HCT116 (cell line): ENCODE data around the gene UTF1.

ENCODE experiments used
- ELF1 ChIP-seq: IDR thresholded peaks from 2 replicates; pipeline ENCODE4 v1.6.1; 2012; ENCODE audit warnings: low read depth, borderline replicate concordance
- EZH2 ChIP-seq: fragments of 200-600 bp; sonication (generic); IDR thresholded peaks from 2 replicates; pipeline ENCODE4 v1.6.1; 2017; ENCODE audit warnings: antibody characterized with exemption, mixed run types
- JUND ChIP-seq: IDR thresholded peaks from 2 replicates; pipeline ENCODE4 v1.6.1; 2012
- POLR2A ChIP-seq: IDR thresholded peaks from 2 replicates; pipeline ENCODE4 v1.7.0; 2011; ENCODE audit warnings: borderline replicate concordance; ENCODE audit not compliant: insufficient read depth, insufficient read length; ENCODE audit errors: extremely low read depth
- POLR2AphosphoS5 ChIP-seq: IDR thresholded peaks from 2 replicates; pipeline ENCODE4 v1.6.1; 2011; ENCODE audit warnings: mild to moderate bottlenecking, low read depth, low read length, moderate library complexity
- RAD21 ChIP-seq: IDR thresholded peaks from 2 replicates; pipeline ENCODE4 v1.6.1; 2012; ENCODE audit warnings: low read depth, mild to moderate bottlenecking
- ZFX ChIP-seq: fragments of 450-650 bp; IDR thresholded peaks from 2 replicates; pipeline ENCODE4 v1.6.1; 2017
- ZNF274 ChIP-seq: fragments of 200-500 bp; sonication (Bioruptor generic); IDR thresholded peaks from 2 replicates; pipeline ENCODE4 v1.6.1; 2014; ENCODE audit warnings: mild to moderate bottlenecking, low read depth, low read length, inconsistent platforms
- TF ChIP-seq, protein P1 (sequence below), 3 experiments: fragments of 200-600 bp in 1 of 3; sonication (generic) in 1 of 3; IDR thresholded peaks in 2 of 3; conservative IDR thresholded peaks in 1 of 3; 2 replicates each; pipeline ENCODE4 v1.5.1; 2012 to 2017; ENCODE audit warnings: low read depth in 2 of 3, low read length in 2 of 3, antibody characterized with exemption in 1 of 3, borderline replicate concordance in 1 of 3, control low read depth in 1 of 3, mild to moderate bottlenecking in 1 of 3, mixed read lengths in 1 of 3, mixed run types in 1 of 3, moderate library complexity in 1 of 3; ENCODE audit not compliant: insufficient read depth in 1 of 3
- TF ChIP-seq, protein P2 (sequence below): IDR thresholded peaks from 2 replicates; pipeline ENCODE4 v1.6.1; 2012; ENCODE audit warnings: low read depth

DNA sequence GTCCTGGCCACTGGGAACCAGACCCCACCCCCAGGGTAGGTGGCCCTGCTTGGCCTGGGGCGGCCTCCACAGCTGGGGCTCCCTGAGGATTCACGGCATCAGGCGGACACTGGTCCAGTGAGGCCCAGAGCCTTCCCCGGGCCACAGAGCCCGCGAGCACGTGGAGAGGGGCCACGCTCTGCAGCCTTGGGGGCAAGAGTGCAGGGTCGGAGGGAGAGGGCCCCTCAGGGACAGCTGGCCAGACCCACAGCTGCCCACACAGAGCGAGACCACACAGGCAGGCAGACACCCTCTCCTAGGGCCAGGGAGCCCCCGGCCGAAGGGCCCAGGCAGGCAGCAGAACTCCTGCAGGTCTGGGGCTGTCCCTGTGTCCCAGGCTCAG, 18.3 kb downstream of the UTF1 start:
- TF ChIP-seq POLR2AphosphoS5 (no peak), POLR2A (no peak), JUND (no peak), ZNF274 (no peak), ZFX (no peak), EZH2 (no peak), RAD21 (no peak), ELF1 (no peak)
- TF ChIP-seq, protein P1, sequence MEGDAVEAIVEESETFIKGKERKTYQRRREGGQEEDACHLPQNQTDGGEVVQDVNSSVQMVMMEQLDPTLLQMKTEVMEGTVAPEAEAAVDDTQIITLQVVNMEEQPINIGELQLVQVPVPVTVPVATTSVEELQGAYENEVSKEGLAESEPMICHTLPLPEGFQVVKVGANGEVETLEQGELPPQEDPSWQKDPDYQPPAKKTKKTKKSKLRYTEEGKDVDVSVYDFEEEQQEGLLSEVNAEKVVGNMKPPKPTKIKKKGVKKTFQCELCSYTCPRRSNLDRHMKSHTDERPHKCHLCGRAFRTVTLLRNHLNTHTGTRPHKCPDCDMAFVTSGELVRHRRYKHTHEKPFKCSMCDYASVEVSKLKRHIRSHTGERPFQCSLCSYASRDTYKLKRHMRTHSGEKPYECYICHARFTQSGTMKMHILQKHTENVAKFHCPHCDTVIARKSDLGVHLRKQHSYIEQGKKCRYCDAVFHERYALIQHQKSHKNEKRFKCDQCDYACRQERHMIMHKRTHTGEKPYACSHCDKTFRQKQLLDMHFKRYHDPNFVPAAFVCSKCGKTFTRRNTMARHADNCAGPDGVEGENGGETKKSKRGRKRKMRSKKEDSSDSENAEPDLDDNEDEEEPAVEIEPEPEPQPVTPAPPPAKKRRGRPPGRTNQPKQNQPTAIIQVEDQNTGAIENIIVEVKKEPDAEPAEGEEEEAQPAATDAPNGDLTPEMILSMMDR (IDR thresholded peaks at IDR 0.05 in 2 of 3, conservative IDR thresholded peaks at IDR 0.05 in 1 of 3; ENCODE audit: borderline replicate concordance in 1 of 3, insufficient read depth in 1 of 3, low read depth in 2 of 3, low read length in 2 of 3), result no peak
- TF ChIP-seq, protein P2, sequence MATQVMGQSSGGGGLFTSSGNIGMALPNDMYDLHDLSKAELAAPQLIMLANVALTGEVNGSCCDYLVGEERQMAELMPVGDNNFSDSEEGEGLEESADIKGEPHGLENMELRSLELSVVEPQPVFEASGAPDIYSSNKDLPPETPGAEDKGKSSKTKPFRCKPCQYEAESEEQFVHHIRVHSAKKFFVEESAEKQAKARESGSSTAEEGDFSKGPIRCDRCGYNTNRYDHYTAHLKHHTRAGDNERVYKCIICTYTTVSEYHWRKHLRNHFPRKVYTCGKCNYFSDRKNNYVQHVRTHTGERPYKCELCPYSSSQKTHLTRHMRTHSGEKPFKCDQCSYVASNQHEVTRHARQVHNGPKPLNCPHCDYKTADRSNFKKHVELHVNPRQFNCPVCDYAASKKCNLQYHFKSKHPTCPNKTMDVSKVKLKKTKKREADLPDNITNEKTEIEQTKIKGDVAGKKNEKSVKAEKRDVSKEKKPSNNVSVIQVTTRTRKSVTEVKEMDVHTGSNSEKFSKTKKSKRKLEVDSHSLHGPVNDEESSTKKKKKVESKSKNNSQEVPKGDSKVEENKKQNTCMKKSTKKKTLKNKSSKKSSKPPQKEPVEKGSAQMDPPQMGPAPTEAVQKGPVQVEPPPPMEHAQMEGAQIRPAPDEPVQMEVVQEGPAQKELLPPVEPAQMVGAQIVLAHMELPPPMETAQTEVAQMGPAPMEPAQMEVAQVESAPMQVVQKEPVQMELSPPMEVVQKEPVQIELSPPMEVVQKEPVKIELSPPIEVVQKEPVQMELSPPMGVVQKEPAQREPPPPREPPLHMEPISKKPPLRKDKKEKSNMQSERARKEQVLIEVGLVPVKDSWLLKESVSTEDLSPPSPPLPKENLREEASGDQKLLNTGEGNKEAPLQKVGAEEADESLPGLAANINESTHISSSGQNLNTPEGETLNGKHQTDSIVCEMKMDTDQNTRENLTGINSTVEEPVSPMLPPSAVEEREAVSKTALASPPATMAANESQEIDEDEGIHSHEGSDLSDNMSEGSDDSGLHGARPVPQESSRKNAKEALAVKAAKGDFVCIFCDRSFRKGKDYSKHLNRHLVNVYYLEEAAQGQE, result no peak
